H1 (cell line): ENCODE results near the gene HECTD1. TPM values are rescaled to one million over a fixed set of nuclear protein-coding genes. Genes with fewer than 3 reads are reported as not detected.

Experiments used
- CTCF ChIA-PET: fragments of 300-600 bp; sonication (Branson Sonifier 250); formaldehyde crosslinking; loops from one replicate; lab custom pipeline; 2021; ENCODE audit not compliant: partially characterized antibody; lab: Charles Lee
- POLR2A ChIA-PET: fragments of 300-600 bp; sonication (Branson Sonifier 250); formaldehyde crosslinking; loops from one replicate; lab custom pipeline; 2021; ENCODE audit warnings: inconsistent platforms; ENCODE audit not compliant: partially characterized antibody; lab: Charles Lee
- DNase-seq, 2 experiments: peaks; one replicate each; pipeline versions ENCODE4 v3.0.0 to v3.0.0-alpha.2; 2010 to 2022; ENCODE audit warnings: low spot score in 2 of 2, low read depth in 1 of 2, mixed read lengths in 1 of 2
- FAIRE-seq: peaks from 2 replicates; lab custom pipeline; 2011; peaks lifted over from hg19 to GRCh38; lab: Jason Lieb, UNC
- H2AFZ ChIP-seq: 2 replicates; pipeline ENCODE4 v1.8.1; 2012; ENCODE audit warnings: low read length, inconsistent platforms
- H2AK5ac ChIP-seq: 2 replicates; pipeline ENCODE4 v1.6.1; 2013; ENCODE audit warnings: low read depth, low read length
- H2BK120ac ChIP-seq: replicated peaks from 2 replicates; pipeline ENCODE3; 2013; ENCODE audit warnings: low read depth, low read length, inconsistent platforms
- H2BK12ac ChIP-seq: 2 replicates; pipeline ENCODE4 v1.6.1; 2013; ENCODE audit warnings: low read depth, low read length
- H2BK15ac ChIP-seq: 2 replicates; pipeline ENCODE4 v1.6.1; 2013; ENCODE audit warnings: low read length
- H2BK20ac ChIP-seq: 2 replicates; pipeline ENCODE4 v1.6.1; 2013; ENCODE audit warnings: low read length
- H2BK5ac ChIP-seq: 2 replicates; pipeline ENCODE4 v1.6.1; 2013; ENCODE audit warnings: low read depth, low read length
- H3K14ac ChIP-seq: 2 replicates; pipeline ENCODE4 v1.6.1; 2013; ENCODE audit warnings: inconsistent platforms; ENCODE audit not compliant: insufficient read length
- H3K18ac ChIP-seq: 2 replicates; pipeline ENCODE4 v1.6.1; 2013; ENCODE audit warnings: low read length; ENCODE audit errors: extremely low read depth
- H3K23ac ChIP-seq: 2 replicates; pipeline ENCODE4 v1.6.1; 2013; ENCODE audit warnings: inconsistent platforms; ENCODE audit not compliant: insufficient read length
- H3K23me2 ChIP-seq: 2 replicates; pipeline ENCODE4 v1.6.1; 2013; ENCODE audit warnings: low read depth, low read length
- H3K27ac ChIP-seq: 2 replicates; pipeline ENCODE4 v1.6.1; 2011; ENCODE audit warnings: low read depth, low read length, inconsistent platforms
- H3K27me3 ChIP-seq, 4 experiments: replicated peaks in 1 of 4; 1 replicate in 1 of 4; 2 replicates in 3 of 4; pipeline versions ENCODE4 v1.6.1 to v1.8.1; 2011 to 2013; ENCODE audit warnings: low read length in 3 of 4, mild to moderate bottlenecking in 3 of 4, inconsistent platforms in 2 of 4, mixed read lengths in 2 of 4, moderate library complexity in 1 of 4; ENCODE audit not compliant: control insufficient read depth in 3 of 4, insufficient read depth in 3 of 4; ENCODE audit errors: extremely low read depth in 1 of 4
- H3K36me3 ChIP-seq, 4 experiments: 2 replicates each; pipeline versions ENCODE4 v1.6.1 to v1.8.1; 2011 to 2013; ENCODE audit warnings: mild to moderate bottlenecking in 4 of 4, low read length in 3 of 4, moderate library complexity in 2 of 4, control low read depth in 1 of 4, inconsistent platforms in 1 of 4; ENCODE audit not compliant: insufficient read depth in 4 of 4, control insufficient read depth in 2 of 4
- H3K4ac ChIP-seq: replicated peaks from 2 replicates; pipeline ENCODE3; 2013; ENCODE audit warnings: low read length, low read depth, mixed read lengths, inconsistent platforms; ENCODE audit not compliant: insufficient read length
- H3K4me1 ChIP-seq, 4 experiments: replicated peaks in 1 of 4; 1 replicate in 1 of 4; 2 replicates in 3 of 4; pipeline versions ENCODE4 v1.6.1 to v1.8.1; 2011 to 2013; ENCODE audit warnings: low read length in 3 of 4, inconsistent platforms in 2 of 4, mixed read lengths in 1 of 4; ENCODE audit not compliant: insufficient read depth in 4 of 4, control insufficient read depth in 3 of 4
- H3K4me2 ChIP-seq, 2 experiments: 2 replicates each; pipeline versions ENCODE4 v1.6.1 to v1.8.1; 2011 to 2013; ENCODE audit warnings: low read depth in 2 of 2, low read length in 2 of 2, control low read depth in 1 of 2, inconsistent platforms in 1 of 2, mild to moderate bottlenecking in 1 of 2; ENCODE audit not compliant: insufficient read depth in 1 of 2
- H3K4me3 ChIP-seq, 4 experiments: fragments of 200-600, 300-600 bp in 1 of 4; sonication (generic), shearing (Covaris generic), sonication (Bioruptor Twin) in 1 of 4; 2 replicates each; pipeline versions ENCODE4 v1.5.1 to v1.8.1; 2011 to 2016; ENCODE audit warnings: low read length in 4 of 4, low read depth in 3 of 4, control low read depth in 2 of 4, inconsistent platforms in 2 of 4, mild to moderate bottlenecking in 2 of 4, mixed read lengths in 1 of 4, moderate library complexity in 1 of 4; ENCODE audit not compliant: insufficient read depth in 2 of 4; ENCODE audit errors: extremely low read depth in 1 of 4
- H3K56ac ChIP-seq: replicated peaks from 2 replicates; pipeline ENCODE3; 2013; ENCODE audit warnings: low read depth, mild to moderate bottlenecking, mixed read lengths, low read length, inconsistent platforms; ENCODE audit not compliant: insufficient read length
- H3K79me1 ChIP-seq: 2 replicates; pipeline ENCODE4 v1.6.1; 2013; ENCODE audit warnings: low read depth, low read length, control low read depth
- H3K79me2 ChIP-seq, 2 experiments: 2 replicates each; pipeline versions ENCODE4 v1.6.1 to v1.8.1; 2012 to 2013; ENCODE audit warnings: low read length in 2 of 2, mild to moderate bottlenecking in 2 of 2, inconsistent platforms in 1 of 2; ENCODE audit not compliant: insufficient read depth in 2 of 2, control insufficient read depth in 1 of 2
- H3K9ac ChIP-seq, 4 experiments: replicated peaks in 1 of 4; 1 replicate in 1 of 4; 2 replicates in 3 of 4; pipeline versions ENCODE4 v1.6.1 to v1.8.1; 2011 to 2013; ENCODE audit warnings: low read depth in 3 of 4, low read length in 3 of 4, control low read depth in 2 of 4, mild to moderate bottlenecking in 2 of 4, moderate library complexity in 2 of 4, inconsistent platforms in 1 of 4; ENCODE audit errors: extremely low read depth in 1 of 4
- H3K9me3 ChIP-seq, 2 experiments: 2 replicates each; pipeline versions ENCODE4 v1.6.1 to v1.8.1; 2012 to 2013; ENCODE audit warnings: mild to moderate bottlenecking in 2 of 2, moderate library complexity in 2 of 2, control low read depth in 1 of 2, inconsistent platforms in 1 of 2, low read depth in 1 of 2, low read length in 1 of 2, mixed read lengths in 1 of 2; ENCODE audit not compliant: insufficient read depth in 2 of 2
- H4K20me1 ChIP-seq, 2 experiments: replicated peaks in 1 of 2; 2 replicates each; pipeline versions ENCODE3 to v1.8.1; 2011 to 2013; ENCODE audit warnings: inconsistent platforms in 2 of 2, low read length in 2 of 2, mild to moderate bottlenecking in 1 of 2; ENCODE audit not compliant: insufficient read depth in 2 of 2, control insufficient read depth in 1 of 2
- H4K5ac ChIP-seq: 2 replicates; pipeline ENCODE4 v1.6.1; 2013; ENCODE audit warnings: low read length, low read depth, mixed read lengths, inconsistent platforms; ENCODE audit not compliant: insufficient read length
- H4K8ac ChIP-seq: 2 replicates; pipeline ENCODE4 v1.8.0; 2013; ENCODE audit warnings: mild to moderate bottlenecking, moderate library complexity, low read length, inconsistent platforms; ENCODE audit not compliant: insufficient read depth; ENCODE audit errors: extremely low read depth
- H4K91ac ChIP-seq: replicated peaks from 2 replicates; pipeline ENCODE3; 2013; ENCODE audit warnings: low read length, mixed read lengths, inconsistent platforms; ENCODE audit not compliant: insufficient read length
- CEBPB ChIP-seq: IDR thresholded peaks from 2 replicates; pipeline ENCODE4 v1.6.1; 2012; ENCODE audit warnings: low read depth, low read length
- CTBP2 ChIP-seq: IDR thresholded peaks from 2 replicates; pipeline ENCODE4 v1.7.0; 2011; ENCODE audit warnings: borderline replicate concordance, mild to moderate bottlenecking, moderate library complexity, mixed read lengths, low read length; ENCODE audit not compliant: insufficient read depth, insufficient read length
- RXRA ChIP-seq: IDR thresholded peaks from 2 replicates; pipeline ENCODE4 v1.6.1; 2011; ENCODE audit warnings: low read depth, mild to moderate bottlenecking, low read length, moderate library complexity; ENCODE audit not compliant: insufficient read depth
- WGBS, 2 experiments: shearing (Covaris generic) in 1 of 2; methylation state at CpG; one replicate each; pipeline versions ENCODE4 v1.1.6 to v1.1.7; 2013 to 2015; ENCODE audit warnings: low lambda C conversion rate in 2 of 2, mixed read lengths in 2 of 2, inconsistent platforms in 1 of 2, low coverage in 1 of 2, missing lambda C conversion rate in 1 of 2; ENCODE audit not compliant: insufficient replicate concordance in 2 of 2, insufficient coverage in 1 of 2, insufficient read length in 1 of 2; ENCODE audit errors: extremely low coverage in 1 of 2, missing lambda C conversion rate in 1 of 2; 5-methylcytosine and 5-hydroxymethylcytosine counted together
- polyA plus RNA-seq, 7 experiments: library from polyadenylated mRNA; depleted of rRNA in 3 of 7; stranded (reverse) in 5 of 7; unstranded in 2 of 7; fragments of >200 nt in 5 of 7; fragments of 200-250 nt in 2 of 7; gene quantifications; 1 replicate in 5 of 7; 2 replicates in 1 of 7; 4 replicates in 1 of 7; pipeline versions ENCODE4 v1.2.1 to v1.2.3, GENCODE V29; 2011 to 2013; ENCODE audit warnings: missing spikeins in 2 of 7, mixed read lengths in 2 of 7
- total RNA-seq: library from RNA; stranded (reverse); fragmentation: NEBNext Ultra II Directional; extraction: Animal tissue kit (Norgen Biotek cat#: 25700); gene quantifications from 2 replicates; pipeline ENCODE4 v1.2.1, GENCODE V29; 2021

Gene HECTD1
- total and polyA plus RNA-seq, 2 of the 8 experiments (the other 6 are each of a cell fraction or from before 2014, with no cell fraction given): 44.7 to 105 TPM

DNA sequence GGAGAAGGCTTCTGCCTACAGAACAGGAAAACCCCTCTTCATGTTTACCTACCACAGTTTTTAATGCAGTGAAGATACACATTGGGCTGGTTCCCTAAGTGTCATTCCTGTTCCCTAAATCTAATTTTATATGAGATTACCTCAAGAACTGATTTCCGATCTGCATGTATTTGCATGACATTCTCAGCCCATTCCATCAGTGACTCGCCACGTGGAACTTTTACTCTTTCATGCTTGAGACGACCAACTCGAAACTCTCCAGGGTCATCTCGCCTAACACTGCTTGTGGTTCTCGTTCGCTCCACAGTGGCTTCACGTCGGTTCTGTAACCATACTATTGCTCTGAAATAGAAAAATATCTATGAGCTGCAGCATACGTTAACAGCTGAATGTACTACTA is 98.3 kb downstream of the HECTD1 start:
- Histone ChIP-seq H3K4me2 (no peak overlapping the region), H2AK5ac (no peak overlapping the region), H3K4me3 (no peak overlapping the region), H2AFZ (no peak overlapping the region), H3K36me3 (peaks cover 12 to 84% (median 31%) of the 10 kb centered on the region in 4 experiments; a peak in 7 of 8 replicates), H2BK12ac (no peak overlapping the region), H4K5ac (no peak overlapping the region), H3K23me2 (no peaks in the 10 kb centered on the region), H3K79me2 (no peaks in the 10 kb centered on the region), H3K4ac (no peak overlapping the region), H2BK120ac (no peak overlapping the region), H3K9ac (no peak overlapping the region), H4K20me1 (peaks cover 0 to 3% of the 10 kb centered on the region in 2 experiments), H3K79me1 (no peaks in the 10 kb centered on the region), H3K27ac (no peak overlapping the region), H4K91ac (no peak overlapping the region), H3K4me1 (no peaks in the 10 kb centered on the region), H4K8ac (no peak overlapping the region), H3K56ac (no peak overlapping the region), H3K23ac (no peak overlapping the region), H3K14ac (no peak overlapping the region), H2BK5ac (no peak overlapping the region), H3K9me3 (no peaks in the 10 kb centered on the region), H3K27me3 (no peaks in the 10 kb centered on the region), H2BK15ac (no peak overlapping the region), H2BK20ac (no peak overlapping the region), H3K18ac (no peak overlapping the region)
- ChIA-PET POLR2A (interaction anchor here (0.6 to 0.8 kb wide), 2 partner anchors 13 to 19 kb away, joined by 3 to 4 read pairs; no protein-coding TSS in a partner anchor), CTCF (no interaction called here)
- 93% methylated on average over 11 of the region's 11 CpGs; no CpG with 5 or more reads in 1 of the 2 experiments for WGBS, 2 experiments
- FAIRE-seq: no peak
- DNase-seq: no peak
- TF ChIP-seq RXRA (no peak), CTBP2 (no peak), CEBPB (no peak)
